GM18909 (cell line): ENCODE measurements around the gene PITPNC1.
"Not testable (repeated sequence)": the region's sequence is repeated elsewhere in the genome, so short reads cannot be mapped to it uniquely, and the experiment has no call there.

ENCODE experiments used
- ATAC-seq: cut with Tn5 transposase; IDR thresholded peaks from one replicate; pipeline ENCODE4 v1.9.1; 2021; ENCODE audit warnings: mild to moderate bottlenecking; ENCODE audit not compliant: unreplicated experiment, poor library complexity

PITPNC1 gene

DNA sequence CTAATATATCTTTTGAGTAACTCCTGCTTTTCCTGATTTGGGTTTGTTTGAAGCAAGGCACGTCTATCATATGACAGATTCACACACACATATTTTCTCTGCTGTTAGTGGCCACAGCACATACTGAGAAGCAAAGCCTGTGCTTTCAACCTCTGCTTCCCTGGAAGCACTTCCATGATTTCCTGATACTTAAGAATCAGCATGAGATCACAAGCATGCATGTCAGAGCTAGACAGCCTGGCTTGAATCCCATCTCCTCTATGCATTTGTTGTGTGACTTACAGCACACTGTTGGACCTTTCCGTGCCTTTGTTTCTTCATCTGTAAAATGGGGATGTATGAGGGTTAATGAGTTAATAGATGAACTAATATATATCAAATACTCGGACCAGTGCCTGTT is 189.6 kb downstream of the PITPNC1 start:
- ATAC-seq, result no peak

DNA sequence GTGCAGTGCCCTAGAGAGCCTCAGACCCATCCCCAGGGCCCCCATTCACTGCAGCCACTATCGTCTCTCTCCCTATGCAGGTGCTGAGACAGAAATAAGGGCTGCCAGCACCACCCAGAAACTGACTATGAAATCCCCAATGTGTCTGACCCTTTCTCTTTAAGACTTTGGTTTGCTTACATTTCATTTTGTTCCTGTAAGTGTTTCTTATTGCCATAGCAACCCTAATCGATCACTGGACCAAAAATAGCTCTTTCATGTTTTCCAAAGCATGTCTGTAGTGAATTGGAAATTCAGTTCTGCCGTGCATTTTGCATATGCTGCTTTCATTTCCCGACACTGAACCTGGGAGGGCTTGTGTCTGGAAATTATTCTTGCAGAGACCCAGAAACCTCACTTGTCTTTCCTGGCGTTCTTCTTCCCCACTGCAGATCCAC is 192.0 kb downstream of the PITPNC1 start:
- no peak for ATAC-seq

DNA sequence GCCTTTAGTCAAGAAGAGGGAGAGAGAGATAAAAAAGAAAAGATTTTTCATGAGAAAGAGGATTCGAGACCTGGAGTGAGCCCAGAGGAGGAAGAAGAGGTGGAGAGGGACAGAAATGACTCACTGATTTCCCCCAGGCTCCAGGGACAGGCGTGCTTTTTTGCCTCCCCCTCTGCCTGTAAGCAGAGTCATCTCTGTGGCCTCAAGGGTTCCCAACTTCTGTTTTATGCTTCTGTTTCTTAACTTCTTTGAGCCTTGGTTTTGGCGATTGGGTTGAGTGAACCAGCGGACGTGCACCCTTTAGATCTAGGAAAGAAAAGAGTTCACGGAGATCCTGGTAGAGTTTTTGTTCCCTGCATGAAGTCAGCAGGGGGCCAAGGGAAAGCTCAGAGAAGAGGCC is 192.8 kb downstream of the PITPNC1 start:
- ATAC-seq, result no peak

DNA sequence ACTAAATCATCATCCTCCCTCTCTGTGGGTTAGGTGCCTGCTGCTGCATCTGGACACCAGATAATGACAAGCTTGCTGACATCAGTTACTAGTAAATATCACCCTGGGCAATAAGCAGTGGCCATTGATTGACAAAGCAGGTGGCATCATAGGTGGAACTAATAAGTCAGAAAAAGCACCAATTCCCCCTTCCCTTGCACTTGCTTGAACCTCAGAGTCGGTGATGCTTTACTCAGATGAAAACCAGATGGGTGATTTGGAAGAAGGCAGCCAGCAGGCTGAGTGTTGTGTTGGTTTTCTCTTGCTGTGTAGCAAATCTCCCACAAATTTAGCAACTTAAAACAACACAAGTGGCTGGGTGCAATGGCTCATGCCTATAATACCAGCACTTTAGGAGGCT is 193.7 kb downstream of the PITPNC1 start:
- no peak for ATAC-seq

DNA sequence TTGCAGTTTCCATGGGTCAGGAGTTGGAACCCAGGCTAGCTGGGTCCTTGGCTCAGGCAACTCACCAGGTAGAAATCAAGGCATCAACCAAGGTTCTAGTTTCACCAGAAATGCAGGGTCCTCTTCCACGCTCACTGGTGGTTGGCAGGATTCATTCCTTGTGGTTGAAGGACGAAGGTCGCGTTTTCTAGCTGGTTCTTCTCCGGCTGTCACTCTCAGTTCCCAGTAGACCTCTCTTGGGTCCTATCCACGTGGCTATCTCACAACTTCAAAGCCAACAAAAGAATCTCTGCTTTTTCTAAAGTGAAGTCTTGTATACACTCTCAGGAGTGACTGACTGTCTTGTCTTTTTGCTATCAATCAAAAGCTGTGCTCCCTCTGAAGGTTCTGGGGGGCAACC is 194.4 kb downstream of the PITPNC1 start:
- no peak for ATAC-seq

DNA sequence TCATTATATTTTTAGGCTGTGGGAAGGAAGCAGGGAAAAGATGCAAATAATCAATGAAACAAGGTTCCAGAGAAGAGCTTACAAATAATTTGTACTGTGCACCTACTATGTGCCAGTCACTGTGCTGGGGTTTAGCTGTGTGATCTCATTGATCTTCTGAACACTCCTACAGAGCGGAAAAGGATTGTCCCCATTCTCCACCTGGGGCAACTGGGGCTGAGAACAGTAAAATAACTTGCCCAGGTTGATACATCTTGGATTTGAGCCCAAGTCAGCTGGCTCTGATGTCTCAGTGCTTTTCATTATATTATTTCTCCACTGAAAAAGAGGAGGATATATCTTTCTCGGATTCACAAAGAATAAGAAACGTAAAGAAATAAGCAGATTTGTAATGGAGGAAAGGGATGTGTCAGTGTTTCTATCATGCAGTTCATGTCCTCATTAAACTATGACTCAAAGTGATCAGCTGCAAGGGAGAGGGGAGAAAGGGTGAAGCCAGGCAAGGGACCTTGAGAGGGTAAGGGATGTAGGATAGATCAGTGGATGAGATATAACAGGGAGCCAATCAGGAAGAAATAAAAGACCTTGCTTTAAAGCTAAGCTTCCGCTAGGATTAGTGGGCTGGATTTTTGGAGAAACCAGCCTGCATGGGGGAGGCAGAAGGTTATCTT is 197.0 kb downstream of the PITPNC1 start:
- no peak for ATAC-seq

DNA sequence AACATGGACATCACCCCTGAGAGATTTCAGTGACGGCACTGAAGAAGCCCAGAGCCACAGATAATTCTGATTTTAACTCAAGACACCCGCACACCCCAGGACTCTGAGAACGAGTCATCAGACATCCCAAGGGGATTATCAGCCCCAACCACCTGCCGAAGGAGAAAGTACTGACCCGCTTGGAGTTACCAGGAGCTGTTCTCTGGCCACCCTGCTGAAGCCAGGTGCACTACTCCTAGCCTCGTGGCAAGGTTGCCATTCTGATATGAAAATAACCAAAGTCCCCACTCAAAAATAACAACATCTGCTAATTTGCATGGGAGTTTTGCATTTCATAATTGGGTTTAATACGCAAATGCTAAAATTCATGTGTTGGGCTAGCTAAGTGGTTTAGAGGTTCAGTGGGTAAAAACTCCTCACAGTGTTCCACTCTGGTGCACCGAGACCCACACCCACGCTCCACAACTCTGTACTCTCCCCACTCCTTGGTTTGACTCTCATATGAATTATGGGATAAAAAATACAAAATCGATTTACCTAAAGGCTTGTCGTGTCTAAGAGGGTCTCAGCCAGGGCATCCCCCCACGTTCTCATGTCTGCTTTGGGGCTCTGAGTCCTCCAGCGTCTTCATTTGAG is 197.7 kb downstream of the PITPNC1 start:
- ATAC-seq, result peak; percentile 35

DNA sequence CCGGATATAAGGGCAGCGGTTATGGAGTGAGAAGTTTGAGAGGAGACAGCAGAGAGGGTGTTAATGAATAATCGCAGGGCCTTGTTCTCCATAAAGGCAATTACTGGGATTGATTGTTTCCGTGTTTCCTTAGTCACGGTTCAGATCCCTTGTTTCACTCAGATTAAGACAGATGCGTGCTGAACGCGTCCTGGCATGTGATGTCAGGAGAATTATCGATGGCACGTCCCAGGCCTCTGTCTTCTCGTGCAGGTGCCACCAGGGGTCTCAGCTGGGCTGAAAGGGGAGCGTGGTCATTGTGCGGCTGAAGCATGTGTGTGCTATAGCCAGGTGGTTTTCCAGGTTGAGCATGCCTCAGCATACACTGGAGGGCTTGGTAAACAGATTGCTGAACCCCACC is 198.2 kb downstream of the PITPNC1 start:
- peak; percentile 52 for ATAC-seq

DNA sequence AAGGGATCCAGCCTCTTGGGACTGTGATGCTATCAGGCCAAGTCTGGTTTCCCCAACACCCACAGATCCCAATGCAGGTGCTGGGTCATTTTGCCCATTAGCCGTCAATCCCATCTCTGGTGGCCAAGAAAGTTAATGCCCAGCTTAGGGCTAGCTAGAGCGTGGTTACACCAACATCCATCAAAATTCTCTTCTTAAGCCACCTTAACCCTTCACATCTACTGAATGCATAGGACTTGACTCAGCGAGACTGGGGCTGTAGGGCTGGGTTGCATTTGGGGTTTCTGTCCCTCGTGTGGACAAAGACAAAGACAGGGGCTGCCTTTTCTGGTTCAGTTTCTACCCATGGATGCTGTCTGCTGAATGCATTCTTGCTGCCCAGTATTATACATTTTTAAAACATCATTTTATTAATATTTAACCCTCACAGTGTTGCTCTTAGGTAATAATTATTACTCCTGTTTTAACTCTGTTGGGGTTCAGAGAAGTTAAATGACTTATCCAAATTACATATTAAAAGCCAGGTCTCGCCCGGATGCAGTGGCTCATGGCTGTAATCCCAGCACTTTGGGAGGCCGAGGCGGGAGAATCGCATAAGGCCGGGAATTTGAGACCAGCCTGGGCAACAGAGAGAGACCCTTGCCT is 199.5 kb downstream of the PITPNC1 start:
- ATAC-seq, result no peak

DNA sequence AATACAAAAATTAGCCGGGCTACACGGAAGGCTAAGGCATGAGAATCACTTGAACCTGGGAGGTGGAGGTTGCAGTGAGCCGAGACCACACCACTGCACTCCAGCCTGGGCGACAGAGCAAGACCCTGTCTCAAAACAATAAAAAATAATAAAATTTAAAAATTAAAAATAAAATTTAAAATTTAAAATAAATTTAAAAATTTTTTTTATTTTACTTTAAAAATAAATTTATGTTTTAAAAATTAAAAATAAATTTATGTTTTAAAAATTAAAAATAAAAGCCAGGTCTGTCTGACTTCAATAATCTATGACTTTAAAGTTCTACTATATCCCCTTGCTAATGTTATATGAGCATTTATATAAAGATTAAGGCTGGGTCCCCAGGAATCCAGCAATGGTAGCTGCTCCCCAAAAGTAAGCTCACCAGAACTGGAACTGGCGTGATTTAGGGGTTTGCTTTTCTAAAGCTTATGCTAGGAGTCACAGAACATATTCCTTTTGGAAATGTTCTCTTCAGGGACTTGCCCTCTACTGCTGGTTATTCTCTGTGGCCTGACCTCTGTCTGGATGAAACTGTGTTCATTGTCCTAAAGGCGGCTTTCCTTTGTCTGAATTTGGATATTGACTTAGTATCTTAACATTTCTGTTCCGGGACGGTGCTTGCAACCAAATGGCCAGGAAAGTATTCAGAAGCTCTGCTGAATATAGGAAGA is 200.5 kb downstream of the PITPNC1 start:
- no peak for ATAC-seq

DNA sequence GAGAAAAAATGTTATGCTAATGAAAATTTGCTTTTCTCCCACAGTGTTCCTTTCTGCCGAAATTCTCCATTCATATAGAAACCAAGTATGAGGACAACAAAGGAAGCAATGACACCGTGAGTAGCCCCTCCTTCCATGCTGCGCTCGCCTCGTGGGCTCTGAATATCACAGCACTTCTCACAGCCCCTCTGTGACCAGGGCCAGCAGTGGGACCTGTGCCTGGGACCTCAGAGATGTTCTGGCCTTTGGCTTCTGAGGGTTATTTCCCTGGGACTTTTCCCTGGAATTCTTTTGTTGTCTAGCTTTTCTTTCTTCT is 201.0 kb downstream of the PITPNC1 start:
- ATAC-seq, result no peak

DNA sequence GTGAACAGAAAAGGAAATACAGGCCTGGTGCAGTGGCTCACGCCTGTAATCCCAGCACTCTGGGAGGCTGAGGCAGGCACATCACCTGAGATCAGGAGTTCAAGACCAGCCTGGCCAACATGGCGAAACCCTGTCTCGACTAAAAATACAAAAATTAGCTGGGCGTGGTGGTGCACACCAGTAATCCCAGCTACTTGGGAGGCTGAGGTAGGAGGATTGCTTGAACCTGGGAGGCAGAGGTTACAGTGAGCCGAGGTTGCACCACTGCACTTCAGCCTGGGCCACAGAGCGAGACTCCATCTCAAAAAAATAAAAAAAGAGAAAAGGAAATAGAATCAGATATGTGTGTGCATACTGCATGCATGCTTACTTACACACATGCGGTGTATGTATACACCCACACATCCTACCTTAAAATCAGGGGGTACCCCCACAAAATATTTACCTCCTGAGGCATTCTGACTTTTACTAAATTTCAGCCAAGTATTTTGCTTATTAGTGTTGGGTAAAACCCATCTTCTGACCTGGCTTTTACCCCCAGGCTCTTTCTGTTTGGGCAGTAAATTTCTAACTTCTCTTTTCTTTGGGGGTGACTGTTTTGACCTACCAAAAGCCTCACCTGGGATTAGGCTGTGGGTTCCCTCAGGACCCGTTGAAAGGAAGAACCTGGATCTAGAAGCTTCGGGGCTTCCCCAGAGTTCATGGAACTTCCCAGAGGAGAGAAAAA is 201.8 kb downstream of the PITPNC1 start:
- ATAC-seq, result not testable (repeated sequence)

DNA sequence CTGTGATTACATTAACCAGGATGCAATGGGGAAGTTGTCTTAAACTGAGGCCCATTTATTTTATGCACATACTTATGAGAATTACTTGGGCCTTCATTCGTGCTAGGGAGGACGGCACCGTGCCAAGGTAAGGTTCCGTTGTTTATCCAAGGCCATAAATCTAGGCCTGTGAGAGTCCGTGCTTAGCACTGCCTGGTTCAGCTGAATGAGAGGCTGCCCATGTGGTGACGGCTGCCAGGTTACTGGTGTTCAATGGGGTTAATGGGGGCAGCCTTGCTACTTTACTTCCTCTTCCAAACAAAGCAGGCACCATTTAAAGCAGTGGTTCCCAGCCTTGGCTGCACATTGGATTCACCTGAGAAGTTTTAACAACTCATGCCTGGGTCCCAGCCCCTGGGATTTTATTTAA is 205.6 kb downstream of the PITPNC1 start:
- ATAC-seq, result no peak

DNA sequence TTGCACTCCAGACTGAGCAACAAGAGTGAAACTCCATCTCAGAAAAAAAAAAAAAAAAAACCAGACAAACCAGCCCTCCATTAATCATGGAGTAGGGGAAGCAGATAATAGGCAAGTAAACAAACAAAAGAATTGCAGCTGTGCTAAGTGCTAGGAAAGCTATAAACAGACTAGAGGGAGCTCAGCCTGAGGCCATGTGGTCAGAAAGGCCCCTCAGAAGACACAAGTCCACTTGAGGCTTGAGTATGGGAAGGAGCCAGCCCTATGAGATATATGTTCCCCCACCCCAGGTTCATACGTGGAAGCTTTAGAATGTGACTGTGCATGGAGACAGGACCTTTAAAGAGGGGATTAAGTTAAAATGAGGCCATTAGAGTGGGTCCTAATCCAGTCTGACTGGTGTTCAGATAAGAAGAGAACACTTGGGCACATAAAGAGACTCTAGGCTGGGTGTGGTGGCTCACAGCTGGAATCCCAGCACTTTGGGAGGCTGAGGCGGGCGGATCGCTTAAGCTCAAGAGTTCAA is 208.1 kb downstream of the PITPNC1 start:
- no peak for ATAC-seq

DNA sequence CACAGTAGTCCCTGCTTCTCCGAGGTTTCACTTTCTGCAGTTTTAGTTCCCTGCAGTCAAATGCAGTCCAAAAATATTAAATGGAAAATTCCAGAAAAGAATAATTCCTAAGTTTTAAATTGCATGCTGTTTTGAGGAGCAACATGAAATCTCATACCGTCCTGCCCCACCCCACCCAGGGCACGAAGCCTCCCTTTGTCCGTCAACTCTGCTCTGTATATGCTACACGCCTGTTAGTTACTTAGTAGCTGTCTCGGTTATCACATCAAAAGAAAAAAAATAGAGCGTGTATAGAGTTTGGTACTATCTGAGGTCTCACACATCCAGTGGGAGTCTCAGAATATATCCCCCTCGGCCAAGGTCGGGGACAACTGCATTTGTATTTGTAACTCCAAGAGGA is 211.2 kb downstream of the PITPNC1 start:
- ATAC-seq, result no peak

DNA sequence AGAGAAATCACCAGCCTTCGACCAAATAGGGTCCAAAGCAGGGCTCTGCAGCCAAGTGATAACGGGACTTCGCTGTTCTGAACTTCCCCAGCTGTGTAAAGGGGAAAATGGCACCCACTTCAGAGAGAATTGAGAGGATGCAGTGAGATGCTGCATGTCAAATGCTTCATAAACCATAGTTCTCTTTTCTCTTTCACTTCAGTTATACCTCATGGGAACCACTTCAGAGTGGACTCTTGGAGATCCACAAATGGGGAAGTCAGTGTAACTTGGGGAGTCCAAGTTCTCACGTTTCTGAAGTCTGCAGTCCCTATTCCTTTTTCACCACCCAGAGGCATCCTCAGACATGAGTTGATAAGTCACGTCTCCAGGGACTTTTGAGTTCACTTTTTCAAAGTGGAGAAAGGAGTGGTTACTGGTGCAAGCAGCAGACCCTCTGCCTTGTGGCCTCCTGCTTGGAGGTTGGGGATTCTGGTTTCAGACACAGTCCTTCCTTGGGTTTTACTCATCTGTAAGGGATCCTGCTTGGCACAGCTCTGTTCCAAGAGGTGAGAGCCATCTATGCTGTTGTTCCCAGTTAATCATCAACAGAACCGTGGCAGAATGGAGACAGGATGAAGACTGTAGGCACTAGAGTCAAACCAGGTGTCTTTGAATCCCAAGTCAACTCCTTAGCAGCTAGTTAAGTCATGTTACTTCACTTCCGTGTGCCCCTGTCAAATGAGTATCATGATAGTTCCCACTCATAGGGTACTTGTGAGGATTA is 217.2 kb downstream of the PITPNC1 start:
- ATAC-seq, result no peak

DNA sequence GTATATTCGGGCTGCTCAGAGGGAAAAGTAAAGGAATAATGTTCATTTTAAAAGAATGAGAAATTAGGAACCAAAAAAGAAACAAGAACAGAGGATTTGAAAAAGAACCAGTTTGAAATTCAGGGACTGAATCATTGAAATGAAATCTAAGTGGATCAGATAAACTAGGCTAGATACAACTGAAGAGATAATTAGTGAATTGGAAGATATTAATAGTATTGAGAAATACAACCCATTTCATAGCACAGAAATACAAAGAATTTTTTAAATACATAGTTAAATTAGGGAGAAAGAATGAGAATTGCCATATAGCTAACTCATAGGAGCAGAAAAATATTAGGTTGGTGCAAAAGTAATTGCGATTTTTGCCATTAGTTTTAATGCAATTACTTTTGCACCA is 223.3 kb downstream of the PITPNC1 start:
- no peak for ATAC-seq

DNA sequence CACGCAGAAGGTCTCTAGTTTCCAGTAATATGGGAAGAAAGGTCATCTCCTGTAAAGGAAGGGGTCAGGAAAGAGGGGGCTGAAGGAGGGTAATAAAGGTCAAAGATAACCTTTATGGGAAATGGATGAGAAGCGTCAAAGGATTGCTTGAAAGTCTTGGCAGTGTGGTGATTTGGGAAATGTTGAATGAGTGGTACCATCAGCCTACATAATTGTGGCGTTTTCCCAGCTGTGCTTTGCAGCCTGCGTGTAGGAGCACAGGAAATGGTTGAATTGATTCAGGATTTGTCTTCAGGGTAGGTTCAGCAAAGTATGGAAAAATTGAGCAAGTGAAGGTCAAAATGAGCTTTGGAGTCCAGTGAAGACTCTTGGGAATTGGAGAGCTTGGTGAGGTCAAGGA is 224.8 kb downstream of the PITPNC1 start:
- ATAC-seq, result no peak

DNA sequence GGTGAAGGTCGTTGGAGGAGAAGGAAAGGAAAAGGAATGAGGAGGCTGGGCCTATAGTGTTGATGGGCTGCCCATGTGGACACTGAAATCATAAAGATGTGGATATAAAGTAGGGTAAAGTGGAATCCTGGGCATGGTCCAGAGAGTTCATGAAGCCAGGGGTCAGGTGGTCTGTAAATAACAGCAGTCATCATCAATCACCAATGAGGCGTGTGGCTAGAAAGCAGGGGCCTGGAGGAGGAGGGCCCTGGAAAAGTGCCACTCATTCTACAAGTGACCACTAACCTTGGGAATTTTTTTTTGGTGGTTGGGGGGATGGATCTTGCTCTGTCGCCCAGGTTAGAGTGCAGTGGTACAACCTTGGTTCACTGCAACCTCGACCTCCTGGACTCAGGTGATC is 225.4 kb downstream of the PITPNC1 start:
- no peak for ATAC-seq

DNA sequence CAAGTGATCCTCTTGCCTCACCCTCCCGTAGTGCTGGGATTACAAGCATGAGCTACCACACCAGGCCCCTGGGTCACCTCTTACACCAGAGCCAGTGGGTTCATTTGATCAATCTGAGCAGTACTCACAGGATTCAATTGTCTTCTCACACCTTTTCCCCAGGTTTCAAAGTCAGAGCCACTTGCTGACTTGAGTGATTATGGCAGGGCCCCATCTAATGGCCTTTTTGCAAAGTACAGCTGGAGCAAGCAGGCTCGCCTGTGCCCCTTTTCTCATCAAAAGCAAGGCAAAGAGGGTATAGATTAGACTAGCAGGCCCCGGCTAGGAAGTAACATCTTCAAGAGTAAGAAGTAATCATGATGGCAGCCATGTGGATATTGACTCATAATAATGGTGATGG is 225.9 kb downstream of the PITPNC1 start:
- no peak for ATAC-seq
